Stimulated activated CD8-positive, alpha-beta memory T cell treated with anti-CD3 and anti-CD28 coated beads, Interleukin-7, amount 100 ng/mL, for 24 hours (primary cell): ENCODE results near the gene PATJ.
"Not testable (repeated sequence)": the region's sequence is repeated elsewhere in the genome, so short reads cannot be mapped to it uniquely, and the experiment has no call there.

Source experiments
- DNase-seq: peaks from one replicate; pipeline ENCODE4 v3.0.0-alpha.2; 2020; ENCODE audit warnings: low read depth

Gene PATJ

DNA sequence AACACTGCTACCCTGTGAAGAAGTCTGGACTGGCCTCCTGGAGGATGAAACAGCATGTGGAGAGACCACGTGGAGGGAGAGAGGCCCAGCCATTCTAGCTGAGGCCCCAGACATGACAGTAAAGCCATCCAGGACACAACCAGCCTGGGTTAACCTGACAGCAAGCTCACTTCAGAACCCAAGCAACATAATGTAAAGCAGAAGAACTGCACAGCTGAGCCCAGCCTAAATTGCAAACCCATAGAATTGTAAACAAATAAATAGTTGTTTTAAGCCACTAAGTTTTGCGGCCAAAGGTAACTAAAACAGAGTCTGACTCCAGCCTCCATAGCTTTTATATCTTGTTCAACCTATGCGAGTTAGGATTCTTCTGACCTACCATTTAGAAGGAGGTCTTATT lies 355.2 kb downstream of the PATJ start:
- DNase-seq = no peak

DNA sequence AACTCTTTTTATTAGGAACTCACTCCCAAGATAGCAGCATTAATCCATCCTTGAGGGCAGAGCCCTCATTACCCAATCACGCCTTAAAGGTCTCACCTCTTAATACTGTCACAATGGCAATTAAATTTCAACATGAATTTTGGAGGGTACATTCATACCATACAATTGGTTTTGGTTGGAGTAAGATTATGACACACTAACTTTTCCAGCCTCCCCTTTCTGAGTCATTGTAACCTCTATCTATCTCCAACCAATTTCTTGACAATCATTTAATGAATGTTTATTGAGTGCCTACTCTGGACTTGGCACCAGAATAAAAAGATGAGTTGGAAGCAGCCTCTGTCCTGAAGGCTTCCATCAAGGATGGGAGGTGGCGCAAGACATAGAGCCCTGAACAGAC lies 358.2 kb downstream of the PATJ start:
- no peak for DNase-seq

DNA sequence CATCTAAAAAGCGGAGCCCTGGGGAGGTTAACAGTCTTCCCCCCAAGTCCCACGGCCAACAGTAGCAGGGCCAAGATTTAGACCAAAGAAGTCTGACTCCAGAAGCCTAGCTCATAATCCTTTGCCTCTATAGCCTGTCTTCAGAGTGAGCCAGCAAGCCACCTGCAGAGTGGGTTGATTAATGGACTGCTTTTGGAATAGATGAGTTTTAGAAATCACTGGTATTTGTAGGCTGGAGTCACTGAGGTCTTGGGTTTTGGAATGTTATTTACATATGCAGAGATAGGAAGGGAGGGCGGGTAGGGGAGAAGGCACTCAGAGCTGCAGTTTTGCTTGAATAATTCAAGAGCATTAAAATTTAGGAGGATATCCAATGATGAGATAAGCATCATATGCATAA lies 361.6 kb downstream of the PATJ start:
- no peak for DNase-seq

DNA sequence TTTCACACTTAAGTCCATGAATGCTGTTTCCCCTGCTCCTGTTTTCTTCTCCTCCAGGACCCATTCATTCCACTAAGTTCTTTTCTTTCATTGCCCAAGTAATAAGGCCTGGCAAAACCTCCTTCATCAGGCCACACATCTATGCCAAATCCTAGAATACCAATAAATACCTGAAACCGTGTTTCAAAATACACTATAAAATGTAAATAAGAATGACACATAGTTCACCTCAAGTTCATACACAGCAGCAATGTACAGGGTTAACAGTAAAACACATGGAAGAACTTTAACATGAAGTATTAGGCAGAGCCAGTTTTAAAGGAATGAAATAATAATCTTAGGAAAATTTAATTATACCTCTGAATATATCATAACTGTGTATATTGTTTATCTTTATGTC lies 365.6 kb downstream of the PATJ start:
- no peak for DNase-seq

DNA sequence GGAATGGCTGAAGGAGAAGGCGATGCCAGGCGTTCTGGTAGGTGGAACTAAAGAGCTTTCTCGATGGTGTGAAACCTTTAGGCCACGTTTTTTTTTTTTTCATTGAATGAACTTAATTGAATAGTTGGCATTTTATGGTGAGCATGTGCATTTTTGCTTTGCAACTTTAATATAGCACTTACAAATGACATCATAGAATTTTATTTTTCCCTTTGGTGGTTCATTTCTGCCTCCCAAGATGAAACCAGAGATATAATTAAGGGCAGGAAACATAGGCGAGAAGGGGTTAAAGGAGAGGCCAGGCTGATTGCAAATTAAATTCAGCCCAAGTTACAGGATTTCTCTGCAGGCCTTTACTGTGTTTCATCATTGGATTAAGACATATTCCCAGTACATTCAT lies 366.8 kb downstream of the PATJ start:
- DNase-seq = no peak

DNA sequence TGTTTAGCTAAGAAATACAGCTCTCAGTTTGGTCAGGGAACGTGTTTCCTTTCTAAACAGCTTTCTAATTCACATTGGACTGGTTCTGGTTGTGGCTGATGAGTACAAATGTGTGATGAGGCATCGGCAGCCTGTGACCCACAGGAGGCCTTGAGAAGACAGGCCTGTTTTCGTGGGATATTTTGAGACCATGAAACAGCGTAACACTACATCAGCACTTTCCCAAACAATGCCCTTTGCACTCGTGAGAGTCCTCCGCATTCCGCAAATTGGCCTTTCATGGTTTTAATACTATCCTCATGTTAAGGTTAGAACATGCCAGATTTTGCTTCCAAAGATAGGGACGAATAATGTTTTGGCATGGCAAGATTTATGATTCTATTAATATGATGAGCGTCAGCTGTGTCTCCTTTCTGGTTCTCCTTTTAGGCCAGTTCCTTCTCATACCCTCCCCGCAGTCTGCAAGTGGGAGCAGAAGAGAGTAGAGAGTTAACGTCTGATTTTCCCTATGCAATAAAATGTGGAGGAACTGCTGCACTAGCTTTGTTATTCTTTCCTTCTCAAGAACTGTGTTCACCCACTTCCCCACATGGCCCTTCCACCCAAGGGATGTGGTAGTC lies 368.0 kb downstream of the PATJ start:
- no peak for DNase-seq

DNA sequence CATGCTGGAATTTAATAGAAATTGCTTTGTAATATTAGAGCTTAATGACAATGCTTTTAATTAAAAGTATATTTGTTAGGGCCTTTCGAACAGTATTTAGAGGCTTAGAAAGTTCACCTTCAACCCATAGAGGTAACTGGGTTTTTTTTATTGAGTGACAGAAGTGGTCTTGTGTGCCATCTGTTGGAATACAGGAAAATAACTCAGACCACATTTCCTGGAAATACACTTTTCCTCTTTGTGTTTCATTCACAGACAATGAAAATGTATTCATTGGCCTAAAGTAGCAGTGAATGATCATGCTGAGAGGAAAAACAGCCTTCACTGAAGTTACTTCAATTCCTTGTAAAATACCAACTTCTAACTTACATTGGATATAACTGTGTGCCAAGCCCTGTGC lies 368.8 kb downstream of the PATJ start:
- DNase-seq = no peak

DNA sequence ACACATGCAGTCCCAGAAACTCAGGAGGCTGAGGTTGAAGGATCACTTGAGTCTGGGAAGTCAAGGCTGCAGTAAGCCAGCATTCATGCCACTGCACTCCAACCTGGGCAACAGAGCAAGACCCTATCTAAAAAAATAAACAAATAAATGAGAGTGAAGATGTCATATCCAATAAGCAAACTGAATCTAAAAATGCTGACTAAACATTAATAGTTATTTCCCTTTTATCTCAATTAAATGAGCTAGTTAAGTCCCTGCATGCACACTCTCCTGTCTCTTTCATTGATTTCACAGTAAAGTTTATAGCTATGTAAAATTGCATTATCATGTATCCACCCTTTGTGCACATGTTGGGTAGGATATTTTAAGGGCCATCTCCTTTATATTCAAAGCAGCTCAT lies 371.2 kb downstream of the PATJ start:
- DNase-seq = no peak

DNA sequence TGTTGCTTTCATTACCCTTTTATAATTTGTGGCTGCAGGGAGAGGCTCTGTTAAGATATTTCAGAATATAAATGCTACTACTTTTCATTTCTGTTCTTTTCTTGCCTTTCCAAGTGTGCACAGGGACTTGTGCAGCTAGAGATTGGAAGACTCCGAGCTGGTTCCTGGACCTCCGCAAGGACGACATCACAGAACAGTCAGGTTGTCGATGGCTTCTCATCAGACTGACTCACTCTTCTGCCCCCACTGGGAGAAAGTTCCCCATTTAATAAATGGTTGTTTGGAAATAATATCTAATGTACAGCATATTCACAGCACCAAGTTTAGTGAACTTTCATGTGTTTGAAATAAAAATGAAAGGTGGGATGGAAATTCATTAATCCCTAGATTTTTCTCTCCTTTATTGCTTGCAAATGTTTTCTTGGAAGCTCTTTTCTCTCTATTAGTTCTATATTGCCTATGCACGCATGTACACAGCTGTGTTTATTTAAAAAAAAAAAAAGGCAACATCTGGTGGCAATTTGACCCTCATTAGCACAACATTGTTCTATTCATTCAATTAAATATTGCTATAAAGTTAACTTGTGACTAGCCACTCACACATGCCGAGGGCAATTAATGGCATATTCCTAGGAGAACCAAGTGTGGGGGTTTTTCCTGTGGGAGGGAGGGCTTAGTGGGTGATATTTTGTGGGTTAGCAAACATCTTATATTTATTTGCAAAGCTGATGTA lies 374.9 kb downstream of the PATJ start:
- DNase-seq = no peak

DNA sequence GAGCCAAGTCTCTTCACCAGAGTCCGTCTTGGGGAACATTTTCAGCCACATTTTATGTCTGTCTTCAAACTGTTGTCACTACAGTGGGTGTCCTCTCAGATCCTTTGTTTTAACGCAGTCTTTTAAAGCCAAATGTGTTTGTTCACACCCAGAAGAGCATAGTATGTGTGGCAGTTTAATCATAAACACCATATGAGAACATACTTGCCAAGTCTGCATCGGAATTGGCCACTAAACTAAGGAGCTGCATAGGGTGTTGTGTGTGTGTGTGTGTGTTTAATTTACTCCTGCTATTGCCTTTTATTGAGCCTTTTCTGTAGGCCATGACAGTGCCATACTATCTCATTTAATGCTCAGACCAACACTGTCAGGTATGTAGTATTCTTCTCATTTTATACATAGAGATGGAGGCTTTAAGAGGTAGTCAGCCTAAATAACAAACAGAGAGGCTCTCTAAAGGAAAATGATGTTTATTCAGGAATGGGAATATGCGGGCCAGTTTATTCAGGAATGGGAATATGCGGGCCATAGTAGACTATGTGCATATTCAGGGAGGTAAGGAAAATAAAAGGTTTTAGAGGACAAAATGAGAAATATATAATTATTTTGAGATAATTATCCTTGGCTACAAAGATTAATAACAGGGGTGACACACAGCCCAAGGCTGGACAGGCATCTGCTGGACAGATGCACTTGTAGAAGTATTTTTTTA lies 384.5 kb downstream of the PATJ start:
- DNase-seq = no peak

DNA sequence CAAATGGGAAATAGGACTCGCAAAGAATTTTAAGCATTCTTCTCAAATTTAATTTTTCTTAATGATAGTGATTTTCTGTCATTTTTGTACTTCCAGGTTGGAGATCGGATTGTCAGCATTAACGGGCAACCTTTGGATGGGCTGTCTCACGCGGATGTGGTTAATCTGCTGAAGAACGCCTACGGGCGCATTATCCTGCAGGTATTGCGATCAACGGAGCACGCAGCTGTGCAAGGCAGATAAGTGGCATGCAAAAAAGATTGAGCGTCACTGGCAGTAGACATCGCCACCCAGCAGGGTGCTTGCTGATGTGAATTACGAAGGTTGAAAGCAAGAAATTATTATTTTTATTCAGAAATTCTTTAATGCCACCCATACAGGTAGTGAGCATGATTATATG lies 386.5 kb downstream of the PATJ start:
- no peak for DNase-seq

DNA sequence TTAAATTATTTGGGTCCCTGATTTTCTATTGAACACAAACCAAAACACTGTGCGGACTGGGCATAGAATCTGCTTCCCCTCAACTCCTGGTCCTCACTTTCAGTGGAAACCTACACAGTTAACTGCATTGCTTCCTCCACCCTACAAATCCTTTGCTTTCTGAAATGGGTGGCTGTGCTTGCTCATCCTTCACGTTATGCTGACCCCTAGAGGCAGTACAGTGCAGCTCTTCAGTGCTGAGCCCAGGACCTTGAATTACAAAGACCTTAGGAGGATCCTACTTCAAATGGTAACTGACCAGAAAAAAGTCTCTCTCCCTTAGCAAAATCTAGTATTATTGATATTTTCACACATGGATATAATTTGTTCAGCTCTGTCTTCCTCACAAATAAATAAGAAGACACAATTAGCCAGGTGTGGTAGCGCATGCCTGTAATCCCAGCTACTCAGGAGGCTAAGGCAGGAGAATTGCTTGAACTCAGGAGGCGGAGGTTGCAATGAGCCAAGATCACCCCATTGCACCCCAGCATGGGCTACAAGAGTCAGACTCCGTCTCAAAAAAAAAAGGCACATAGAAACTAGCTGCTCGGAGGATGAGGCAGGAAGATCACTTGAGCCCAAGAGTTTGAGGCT lies 388.9 kb downstream of the PATJ start:
- DNase-seq = no peak

DNA sequence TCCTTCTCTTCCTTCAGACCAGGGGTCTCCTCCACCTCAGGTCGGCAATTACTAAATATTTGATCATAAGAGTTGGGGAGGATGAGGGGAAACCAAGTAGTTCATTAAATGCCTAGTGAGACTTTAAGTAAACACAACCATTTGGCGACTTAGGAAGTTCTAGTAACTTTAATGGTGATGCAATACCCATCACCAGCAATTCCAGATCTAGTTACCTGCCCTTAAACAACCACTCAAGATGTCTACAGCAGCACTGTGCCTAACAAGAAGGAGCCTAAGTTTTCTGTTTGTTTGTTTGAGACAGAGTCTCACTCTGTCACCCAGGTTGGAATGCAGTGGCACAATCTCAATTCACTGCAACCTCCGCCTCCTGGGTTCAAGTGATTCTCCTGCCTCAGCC lies 395.7 kb downstream of the PATJ start:
- DNase-seq = no peak

DNA sequence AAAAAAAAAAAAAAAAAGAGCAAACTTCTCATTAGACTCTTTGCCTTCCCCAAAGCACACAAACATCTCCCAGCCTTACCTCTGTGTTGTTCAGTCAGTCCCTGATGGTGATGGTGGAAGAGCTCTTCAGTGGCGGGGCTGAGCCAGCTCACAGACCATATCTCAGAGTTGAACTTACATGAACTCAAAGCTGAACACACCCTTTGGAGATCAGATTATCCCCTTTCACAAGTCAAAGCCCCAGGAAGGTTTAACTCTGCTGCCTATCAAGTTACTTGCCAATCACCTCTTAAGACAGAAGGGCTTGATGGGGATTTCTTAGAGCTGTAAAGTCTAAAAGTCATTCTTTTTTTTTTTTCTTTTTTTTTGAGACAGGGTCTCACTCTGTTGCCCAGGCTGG lies 397.1 kb downstream of the PATJ start:
- DNase-seq = no peak

DNA sequence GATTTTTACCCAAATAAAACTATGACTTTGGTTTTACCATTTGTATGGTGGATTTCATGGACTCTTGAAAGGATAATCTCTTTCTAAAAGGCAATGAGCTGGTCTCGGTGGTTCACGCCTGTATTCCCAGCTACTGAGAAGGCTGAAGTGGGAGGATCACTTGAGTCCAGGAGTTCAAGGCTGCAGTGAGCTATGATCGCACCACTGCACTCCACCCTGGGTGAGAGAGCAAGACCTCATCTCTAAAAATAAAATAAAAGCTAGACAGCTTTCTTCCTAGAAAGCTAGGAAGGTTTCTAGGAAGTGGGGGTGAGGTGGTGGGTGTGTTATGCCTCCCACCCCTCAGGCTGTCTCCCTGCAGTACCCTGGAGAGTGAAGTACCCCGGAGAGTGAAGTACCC lies 398.4 kb downstream of the PATJ start:
- no peak for DNase-seq

DNA sequence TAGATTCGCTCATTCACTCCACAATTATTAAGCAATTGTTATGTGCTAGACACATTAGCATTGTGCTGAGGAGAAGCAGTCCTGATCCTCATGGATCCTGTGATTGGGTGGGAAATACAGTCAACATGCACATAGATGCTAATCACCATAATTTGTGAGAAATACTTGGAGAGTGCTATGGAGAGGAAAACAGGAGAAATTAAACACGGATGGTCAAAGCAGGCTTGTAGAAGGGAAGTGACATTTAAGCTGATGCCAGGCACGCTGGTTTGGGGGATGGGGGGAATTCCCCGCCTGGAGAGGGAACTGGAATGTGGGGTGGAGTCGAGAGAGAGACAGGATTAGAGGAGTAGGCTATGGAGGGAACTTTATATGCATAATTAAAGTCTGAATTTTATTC lies 400.2 kb downstream of the PATJ start:
- DNase-seq = no peak

DNA sequence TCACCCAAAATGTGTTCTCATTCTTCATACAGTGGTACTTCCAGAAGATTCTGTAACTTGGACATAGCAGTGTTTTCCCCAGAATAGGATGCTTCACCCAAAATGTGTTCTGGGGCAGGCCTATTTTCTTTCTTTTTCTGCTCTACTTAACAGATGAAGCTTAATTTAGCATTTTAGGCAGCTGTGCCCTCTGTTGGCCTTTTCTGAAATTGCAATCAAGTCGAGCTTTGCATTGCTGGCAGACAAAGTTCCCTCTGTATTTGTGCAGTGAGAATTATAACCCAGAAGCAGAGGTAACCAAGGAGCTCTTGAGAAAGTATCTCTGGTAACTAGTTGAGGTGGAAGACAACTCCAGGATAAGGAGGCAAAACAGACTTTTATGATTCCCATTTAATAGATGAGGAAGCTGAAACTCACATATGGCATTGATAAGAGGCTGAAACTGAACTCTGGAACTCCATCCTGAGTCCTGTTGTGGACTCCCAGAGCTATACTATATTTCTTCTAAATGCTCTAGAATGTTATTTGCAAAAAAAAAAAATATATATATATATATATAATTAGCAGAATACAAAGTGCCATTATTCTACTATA lies 402.1 kb downstream of the PATJ start:
- no peak for DNase-seq

DNA sequence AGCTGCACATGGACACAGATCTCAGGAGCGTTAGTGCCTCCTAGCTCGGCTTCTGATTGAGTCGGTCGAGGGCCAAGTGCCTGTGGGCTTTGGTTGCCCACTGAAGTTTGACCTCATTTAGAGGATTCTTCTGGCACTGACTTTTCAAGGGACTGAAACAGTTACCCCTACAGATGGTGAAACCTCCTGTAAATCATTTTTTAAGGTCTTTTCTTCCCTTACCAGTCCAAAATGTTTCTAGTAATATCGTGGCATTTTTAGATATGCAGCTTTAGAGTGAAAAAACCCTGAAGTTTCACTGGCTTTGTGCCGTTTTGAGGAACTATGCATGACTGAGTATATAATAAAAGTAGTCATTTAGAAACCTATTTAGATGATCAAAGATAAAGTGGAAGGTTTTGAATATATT lies 417.7 kb downstream of the PATJ start:
- no peak for DNase-seq

DNA sequence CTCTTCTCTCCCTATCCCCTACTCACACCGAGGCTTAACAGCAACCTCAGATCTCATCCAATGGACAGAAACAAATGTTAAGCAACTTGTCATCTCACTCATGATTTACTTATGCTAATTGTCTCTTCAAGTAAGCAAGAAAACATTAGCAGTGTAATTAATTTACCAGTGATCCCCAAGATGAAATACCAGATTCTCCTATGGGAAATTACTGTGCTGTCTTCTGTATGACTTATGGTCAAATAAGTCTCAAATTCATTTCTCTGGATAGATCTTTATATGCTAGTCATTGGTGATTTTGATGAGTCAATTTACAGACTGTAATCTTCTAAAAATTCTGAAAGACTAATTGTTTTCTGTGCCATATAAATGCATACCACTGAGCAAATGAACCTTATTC lies 419.4 kb downstream of the PATJ start:
- DNase-seq = no peak

DNA sequence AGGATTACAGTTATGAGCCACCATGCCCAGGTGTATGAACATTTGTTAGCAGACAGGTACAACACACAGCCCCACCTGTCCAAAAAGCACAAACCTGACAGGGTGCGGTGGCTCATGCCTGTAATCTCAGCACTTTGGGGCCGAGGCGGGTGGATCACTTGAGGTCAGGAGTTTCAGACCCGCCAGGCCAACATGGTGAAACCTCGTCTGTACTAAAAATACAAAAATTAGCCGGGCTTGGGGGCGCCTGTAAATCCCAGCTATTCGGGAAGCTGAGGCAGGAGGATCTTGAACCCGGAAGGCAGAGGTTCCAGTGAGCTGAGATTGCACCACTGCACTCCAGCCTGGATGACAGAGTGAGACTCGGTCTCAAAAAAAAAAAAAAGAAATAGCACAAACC lies 428.1 kb downstream of the PATJ start:
- DNase-seq = not testable (repeated sequence)

DNA sequence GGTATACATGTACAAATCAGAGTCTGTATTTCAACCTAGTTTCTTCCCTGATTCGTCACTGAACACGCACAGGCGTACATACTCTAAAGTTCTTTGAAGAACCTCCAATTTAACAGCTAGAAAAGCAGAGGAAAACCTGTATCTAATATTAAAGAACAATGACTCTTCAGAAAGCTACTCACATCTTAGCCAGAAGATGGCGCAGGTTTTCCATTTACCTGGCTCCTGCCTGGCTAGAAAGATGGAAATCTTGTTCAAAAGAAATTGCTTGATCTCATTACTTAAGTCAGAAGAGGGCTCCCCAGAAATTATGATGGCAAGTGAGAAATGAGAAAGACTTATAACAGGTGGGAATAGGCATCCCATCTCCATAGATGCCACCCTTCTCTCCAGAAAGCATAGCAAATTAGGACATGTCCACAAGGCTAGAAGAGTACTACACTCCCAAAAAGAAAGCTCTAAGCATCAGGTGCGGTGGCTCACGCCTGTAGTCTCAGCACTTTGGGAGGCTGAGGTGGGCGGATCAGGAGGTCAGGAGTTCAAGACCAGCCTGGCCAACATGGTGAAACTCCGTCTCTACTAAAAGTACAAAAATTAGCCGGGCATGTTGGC lies 433.4 kb downstream of the PATJ start:
- DNase-seq = no peak

DNA sequence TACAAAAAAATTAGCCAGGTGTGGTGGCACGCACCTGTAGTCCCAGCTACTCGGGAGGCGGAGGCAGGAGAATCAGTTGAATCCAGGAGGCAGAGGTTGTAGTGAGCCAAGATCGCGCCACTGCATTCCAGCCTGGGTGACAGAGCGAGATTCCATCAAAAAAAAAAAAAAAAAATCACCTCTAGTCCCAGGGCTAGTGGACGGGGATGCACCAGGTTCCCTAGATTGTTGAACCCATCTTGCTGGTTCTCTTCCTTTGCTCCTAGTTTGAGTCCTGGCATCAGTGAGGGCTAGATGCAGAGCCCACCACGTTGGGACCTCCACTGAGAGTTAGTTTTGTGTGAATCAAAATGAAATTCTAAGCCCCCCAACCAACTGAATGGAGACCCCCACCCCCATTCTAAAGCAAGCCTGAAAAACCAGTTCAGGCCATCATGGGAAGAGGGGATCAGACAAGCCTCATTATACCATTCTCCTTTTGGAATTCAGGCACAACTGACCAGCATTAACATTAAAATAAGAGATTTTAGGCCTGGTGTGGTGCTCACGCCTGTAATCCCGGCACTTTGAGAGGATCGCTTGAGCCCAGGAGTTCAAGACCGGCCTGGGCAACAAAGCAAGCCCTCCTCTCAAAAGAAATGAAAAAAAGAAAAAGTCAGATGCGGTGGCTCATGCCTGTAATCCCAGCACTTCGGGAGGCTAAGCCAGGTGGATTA lies 434.5 kb downstream of the PATJ start:
- no peak for DNase-seq
